Measurements from ENCODE around the gene IL17RE.

The IL17RE gene

GRCh38 chr3:9909221-9910013, 6.8 kb downstream of the IL17RE start:
- Histone ChIP-seq H3K27ac (ENCODE audit: low read length) (no peak overlapping the region), H3K4me3 (ENCODE audit: low read depth in 1 of 2, low read length in 2 of 2) (no peak overlapping the region), H3K9me3 (ENCODE audit: control insufficient read depth in 1 of 2, low read length in 2 of 2) (no peaks in the 10 kb centered on the region), H3K4me1 (ENCODE audit: control insufficient read depth in 1 of 2, insufficient read depth in 2 of 2, low read length in 2 of 2) (peaks cover 8 to 11% of the 10 kb centered on the region in 2 donors), H3K27me3 (ENCODE audit: low read depth, low read length) (no peaks in the 10 kb centered on the region), H3K36me3 (ENCODE audit: control insufficient read depth in 1 of 2, insufficient read depth in 2 of 2, low read length in 2 of 2) (no peaks in the 10 kb centered on the region)

DNA sequence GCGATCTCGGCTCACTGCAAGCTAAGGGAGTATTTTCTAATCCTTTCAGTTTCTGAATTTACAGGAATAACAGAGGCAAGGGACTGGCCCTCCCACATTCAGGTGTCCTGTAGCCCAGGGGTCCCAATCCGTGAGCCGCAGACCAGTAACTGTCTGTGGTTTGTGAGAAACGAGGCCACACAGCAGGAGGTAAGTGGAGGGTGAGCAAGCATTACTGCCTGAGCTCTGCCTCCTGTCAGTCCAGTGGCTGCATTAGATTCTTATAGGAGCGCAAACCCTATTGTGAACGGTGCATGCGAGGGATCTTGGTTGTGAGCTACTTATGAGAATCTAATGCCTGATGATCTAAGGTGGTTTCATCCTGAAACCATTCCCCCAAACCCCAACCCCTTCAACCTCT, 9.2 kb downstream of the IL17RE start:
- no peak overlapping the region for H3K4me3 ChIP-seq (ENCODE audit: low read depth in 1 of 2, low read length in 2 of 2)
- H3K36me3 ChIP-seq (ENCODE audit: control insufficient read depth in 1 of 2, insufficient read depth in 2 of 2, low read length in 2 of 2), result peaks cover 0 to 4% of the 10 kb centered on the region in 2 donors
- H3K4me1 ChIP-seq (ENCODE audit: control insufficient read depth in 1 of 2, insufficient read depth in 2 of 2, low read length in 2 of 2), result peaks cover 18 to 25% of the 10 kb centered on the region in 2 donors
- no peak overlapping the region for H3K27ac ChIP-seq (ENCODE audit: low read length)
- H3K27me3 ChIP-seq (ENCODE audit: low read depth, low read length), result no peaks in the 10 kb centered on the region
- H3K9me3 ChIP-seq (ENCODE audit: control insufficient read depth in 1 of 2, low read length in 2 of 2), result no peaks in the 10 kb centered on the region

DNA sequence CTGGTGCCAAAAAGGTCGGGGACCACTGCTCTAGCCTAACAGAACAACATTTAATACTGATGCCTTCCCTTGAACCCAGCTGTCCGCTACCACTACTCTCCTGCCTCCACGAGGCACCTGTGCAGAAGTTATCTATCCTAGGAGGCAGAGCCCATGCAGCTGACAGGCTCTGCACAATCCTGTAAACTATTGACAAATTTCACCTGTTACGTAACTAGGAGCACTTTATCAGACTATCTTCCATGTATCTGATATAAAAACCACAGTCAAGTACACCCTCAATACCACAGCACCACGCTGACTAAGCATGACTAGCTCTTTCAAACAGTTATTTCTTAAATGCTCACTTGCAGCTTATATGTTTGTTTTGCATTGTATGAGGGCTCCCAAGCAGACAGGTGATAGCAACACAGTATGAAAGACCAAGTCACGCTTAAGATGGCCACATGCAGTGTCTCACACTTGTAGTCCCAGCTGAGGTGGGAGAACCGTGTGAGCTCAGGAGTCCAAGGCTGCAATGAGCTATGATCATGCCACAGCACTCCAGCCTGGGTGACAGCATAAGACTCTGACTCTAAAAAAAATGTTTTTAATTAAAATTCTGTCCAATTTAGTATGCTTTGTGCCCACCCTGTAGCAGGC, 9.8 kb downstream of the IL17RE start:
- peaks cover 18 to 26% of the 10 kb centered on the region in 2 donors for H3K4me1 ChIP-seq (ENCODE audit: control insufficient read depth in 1 of 2, insufficient read depth in 2 of 2, low read length in 2 of 2)
- no peaks in the 10 kb centered on the region for H3K27me3 ChIP-seq (ENCODE audit: low read depth, low read length)
- H3K36me3 ChIP-seq (ENCODE audit: control insufficient read depth in 1 of 2, insufficient read depth in 2 of 2, low read length in 2 of 2), result peaks cover 0 to 4% of the 10 kb centered on the region in 2 donors
- no peaks in the 10 kb centered on the region for H3K9me3 ChIP-seq (ENCODE audit: control insufficient read depth in 1 of 2, low read length in 2 of 2)
- H3K27ac ChIP-seq (ENCODE audit: low read length), result no peak overlapping the region
- H3K4me3 ChIP-seq (ENCODE audit: low read depth in 1 of 2, low read length in 2 of 2), result no peak overlapping the region

GRCh38 chr3:9913601-9914000, 11.0 kb downstream of the IL17RE start:
- no peaks in the 10 kb centered on the region for H3K27me3 ChIP-seq (ENCODE audit: low read depth, low read length)
- peaks cover 0 to 4% of the 10 kb centered on the region in 2 donors for H3K36me3 ChIP-seq (ENCODE audit: control insufficient read depth in 1 of 2, insufficient read depth in 2 of 2, low read length in 2 of 2)
- H3K9me3 ChIP-seq (ENCODE audit: control insufficient read depth in 1 of 2, low read length in 2 of 2), result no peaks in the 10 kb centered on the region
- H3K4me1 ChIP-seq (ENCODE audit: control insufficient read depth in 1 of 2, insufficient read depth in 2 of 2, low read length in 2 of 2), result peaks cover 21 to 37% of the 10 kb centered on the region in 2 donors
- H3K4me3 ChIP-seq (ENCODE audit: low read depth in 1 of 2, low read length in 2 of 2), result no peak overlapping the region
- no peak overlapping the region for H3K27ac ChIP-seq (ENCODE audit: low read length)

DNA sequence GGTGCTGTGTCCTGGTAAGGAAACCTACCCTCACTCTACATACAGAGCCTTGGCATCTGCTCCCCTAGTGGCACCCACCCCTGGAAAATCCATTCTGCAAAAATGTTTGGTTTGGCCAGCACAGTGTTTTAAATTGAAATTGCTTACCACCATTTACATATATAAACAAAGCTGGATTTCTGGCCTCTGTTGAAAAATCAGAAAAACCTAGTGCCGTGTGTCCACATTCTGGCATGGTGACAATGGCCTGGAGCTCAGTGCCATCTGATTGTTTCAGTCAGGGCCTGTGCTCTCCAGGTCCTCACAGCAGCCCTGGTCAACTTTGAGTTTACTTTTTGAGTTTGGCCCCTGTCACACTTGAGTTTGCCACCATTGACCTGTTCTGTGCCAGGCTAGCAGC, 11.4 kb downstream of the IL17RE start:
- no peak overlapping the region for H3K27ac ChIP-seq (ENCODE audit: low read length)
- peaks cover 21 to 37% of the 10 kb centered on the region in 2 donors for H3K4me1 ChIP-seq (ENCODE audit: control insufficient read depth in 1 of 2, insufficient read depth in 2 of 2, low read length in 2 of 2)
- H3K27me3 ChIP-seq (ENCODE audit: low read depth, low read length), result no peaks in the 10 kb centered on the region
- H3K9me3 ChIP-seq (ENCODE audit: control insufficient read depth in 1 of 2, low read length in 2 of 2), result no peaks in the 10 kb centered on the region
- H3K4me3 ChIP-seq (ENCODE audit: low read depth in 1 of 2, low read length in 2 of 2), result no peak overlapping the region
- peaks cover 0 to 4% of the 10 kb centered on the region in 2 donors for H3K36me3 ChIP-seq (ENCODE audit: control insufficient read depth in 1 of 2, insufficient read depth in 2 of 2, low read length in 2 of 2)

- Histone ChIP-seq H3K4me3 (ENCODE audit: low read depth in 1 of 2, low read length in 2 of 2) (peak overlapping the region; percentile 57 to 79), H3K4me1 (ENCODE audit: control insufficient read depth in 1 of 2, insufficient read depth in 2 of 2, low read length in 2 of 2) (peaks cover 21 to 37% of the 10 kb centered on the region in 2 donors), H3K9me3 (ENCODE audit: control insufficient read depth in 1 of 2, low read length in 2 of 2) (no peaks in the 10 kb centered on the region), H3K36me3 (ENCODE audit: control insufficient read depth in 1 of 2, insufficient read depth in 2 of 2, low read length in 2 of 2) (peaks cover 0 to 4% of the 10 kb centered on the region in 2 donors), H3K27ac (ENCODE audit: low read length) (peak overlapping the region; percentile 49), H3K27me3 (ENCODE audit: low read depth, low read length) (no peaks in the 10 kb centered on the region)
Measured at GRCh38 chr3:9914559-9915253, 12.1 kb downstream of the IL17RE start.

DNA sequence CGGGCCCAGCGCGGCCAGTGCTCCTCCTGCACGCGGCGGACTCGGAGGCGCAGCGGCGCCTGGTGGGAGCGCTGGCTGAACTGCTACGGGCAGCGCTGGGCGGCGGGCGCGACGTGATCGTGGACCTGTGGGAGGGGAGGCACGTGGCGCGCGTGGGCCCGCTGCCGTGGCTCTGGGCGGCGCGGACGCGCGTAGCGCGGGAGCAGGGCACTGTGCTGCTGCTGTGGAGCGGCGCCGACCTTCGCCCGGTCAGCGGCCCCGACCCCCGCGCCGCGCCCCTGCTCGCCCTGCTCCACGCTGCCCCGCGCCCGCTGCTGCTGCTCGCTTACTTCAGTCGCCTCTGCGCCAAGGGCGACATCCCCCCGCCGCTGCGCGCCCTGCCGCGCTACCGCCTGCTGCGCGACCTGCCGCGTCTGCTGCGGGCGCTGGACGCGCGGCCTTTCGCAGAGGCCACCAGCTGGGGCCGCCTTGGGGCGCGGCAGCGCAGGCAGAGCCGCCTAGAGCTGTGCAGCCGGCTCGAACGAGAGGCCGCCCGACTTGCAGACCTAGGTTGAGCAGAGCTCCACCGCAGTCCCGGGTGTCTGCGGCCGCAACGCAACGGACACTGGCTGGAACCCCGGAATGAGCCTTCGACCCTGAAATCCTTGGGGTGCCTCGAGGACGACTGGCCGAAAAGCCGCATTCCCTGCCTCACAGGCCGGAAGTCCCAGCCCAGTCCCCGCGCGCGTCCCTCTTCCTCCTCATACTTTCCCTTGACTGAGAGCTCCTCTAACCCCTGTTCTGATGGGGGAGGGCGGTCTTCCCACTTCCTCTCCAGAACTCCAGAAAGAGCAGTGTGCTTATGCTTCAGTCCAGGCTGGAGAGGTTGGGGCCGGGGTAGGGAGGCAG, 12.8 kb downstream of the IL17RE start:
- no peaks in the 10 kb centered on the region for H3K27me3 ChIP-seq (ENCODE audit: low read depth, low read length)
- no peaks in the 10 kb centered on the region for H3K9me3 ChIP-seq (ENCODE audit: control insufficient read depth in 1 of 2, low read length in 2 of 2)
- peaks cover 21 to 37% of the 10 kb centered on the region in 2 donors for H3K4me1 ChIP-seq (ENCODE audit: control insufficient read depth in 1 of 2, insufficient read depth in 2 of 2, low read length in 2 of 2)
- H3K4me3 ChIP-seq (ENCODE audit: low read depth in 1 of 2, low read length in 2 of 2), result peak overlapping the region; percentile 57 to 79
- H3K36me3 ChIP-seq (ENCODE audit: control insufficient read depth in 1 of 2, insufficient read depth in 2 of 2, low read length in 2 of 2), result peaks cover 0 to 4% of the 10 kb centered on the region in 2 donors
- peak overlapping the region; percentile 45 for H3K27ac ChIP-seq (ENCODE audit: low read length)

GRCh38 chr3:9916346-9916733, 13.7 kb downstream of the IL17RE start:
- Histone ChIP-seq H3K4me1 (ENCODE audit: control insufficient read depth in 1 of 2, insufficient read depth in 2 of 2, low read length in 2 of 2) (peaks cover 21 to 37% of the 10 kb centered on the region in 2 donors), H3K9me3 (ENCODE audit: control insufficient read depth in 1 of 2, low read length in 2 of 2) (no peaks in the 10 kb centered on the region), H3K27ac (ENCODE audit: low read length) (peak overlapping the region; percentile 95), H3K36me3 (ENCODE audit: control insufficient read depth in 1 of 2, insufficient read depth in 2 of 2, low read length in 2 of 2) (peaks cover 0 to 4% of the 10 kb centered on the region in 2 donors), H3K27me3 (ENCODE audit: low read depth, low read length) (no peaks in the 10 kb centered on the region), H3K4me3 (ENCODE audit: low read depth in 1 of 2, low read length in 2 of 2) (peak overlapping the region; percentile 63 to 75)

GRCh38 chr3:9916734-9917680, 14.4 kb downstream of the IL17RE start, which contains the start of gene IL17RC:
IL17RC (plus strand) TSS chr3:9917098; CDS start chr3:9917316, 218 bp downstream.
- Histone ChIP-seq H3K36me3 (ENCODE audit: control insufficient read depth in 1 of 2, insufficient read depth in 2 of 2, low read length in 2 of 2) (peaks cover 0 to 4% of the 10 kb centered on the region in 2 donors), H3K4me1 (ENCODE audit: control insufficient read depth in 1 of 2, insufficient read depth in 2 of 2, low read length in 2 of 2) (peaks cover 21 to 37% of the 10 kb centered on the region in 2 donors)

DNA sequence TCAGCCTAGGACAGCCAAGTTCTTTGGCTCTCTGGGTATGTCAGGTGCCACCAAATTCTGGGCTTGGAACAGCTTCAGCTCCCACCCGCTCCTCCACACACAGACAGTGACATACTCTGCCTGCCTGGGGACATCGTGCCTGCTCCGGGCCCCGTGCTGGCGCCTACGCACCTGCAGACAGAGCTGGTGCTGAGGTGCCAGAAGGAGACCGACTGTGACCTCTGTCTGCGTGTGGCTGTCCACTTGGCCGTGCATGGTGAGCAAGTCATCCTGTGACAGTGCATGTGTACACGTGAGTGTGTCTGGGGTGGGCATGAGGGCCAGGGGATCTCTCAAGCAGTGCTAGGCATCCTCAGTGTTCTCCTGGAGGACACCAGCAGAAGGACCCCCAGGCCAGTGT, 15.2 kb downstream of the IL17RE start:
- Histone ChIP-seq H3K27ac (ENCODE audit: low read length) (peak overlapping the region; percentile 81), H3K27me3 (ENCODE audit: low read depth, low read length) (no peaks in the 10 kb centered on the region), H3K4me1 (ENCODE audit: control insufficient read depth in 1 of 2, insufficient read depth in 2 of 2, low read length in 2 of 2) (peaks cover 21 to 37% of the 10 kb centered on the region in 2 donors), H3K9me3 (ENCODE audit: control insufficient read depth in 1 of 2, low read length in 2 of 2) (no peaks in the 10 kb centered on the region), H3K4me3 (ENCODE audit: low read depth in 1 of 2, low read length in 2 of 2) (peak overlapping the region; percentile 63 to 75), H3K36me3 (ENCODE audit: control insufficient read depth in 1 of 2, insufficient read depth in 2 of 2, low read length in 2 of 2) (peaks cover 3 to 4% of the 10 kb centered on the region in 2 donors)

More at GRCh38 chr3:9916734-9917680, 14.4 kb downstream of the IL17RE start, which contains the start of gene IL17RC:
- Histone ChIP-seq H3K27me3 (ENCODE audit: low read depth, low read length) (no peaks in the 10 kb centered on the region), H3K4me3 (ENCODE audit: low read depth in 1 of 2, low read length in 2 of 2) (peak within 1 kb of the TSS; percentile 75 to 79), H3K9me3 (ENCODE audit: control insufficient read depth in 1 of 2, low read length in 2 of 2) (no peaks in the 10 kb centered on the region), H3K27ac (ENCODE audit: low read length) (peak within 1 kb of the TSS; percentile 95)
